CD1c-positive myeloid dendritic cell (primary cell): ENCODE measurements around the gene SQSTM1.

Experiments used
- DNase-seq: peaks from one replicate; pipeline ENCODE4 v3.0.0-alpha.2; 2016; ENCODE audit errors: extremely low spot score

The SQSTM1 gene

GRCh38 chr5:179794575-179794974 lies 26.1 kb upstream of the SQSTM1 start:
- no peak for DNase-seq

- DNase-seq: no peak
These were observed 25.4 kb upstream of the SQSTM1 start for GRCh38 chr5:179795049-179795862.

- peak; percentile 92 for DNase-seq
These were observed 24.6 kb upstream of the SQSTM1 start for GRCh38 chr5:179795863-179796833.

GRCh38 chr5:179796877-179797608 lies 23.7 kb upstream of the SQSTM1 start:
- no peak for DNase-seq

GRCh38 chr5:179797741-179798140 lies 23.0 kb upstream of the SQSTM1 start:
- no peak for DNase-seq

- no peak for DNase-seq
These were observed 22.4 kb upstream of the SQSTM1 start for GRCh38 chr5:179798144-179798770.

- DNase-seq: no peak
These were observed 21.7 kb upstream of the SQSTM1 start for GRCh38 chr5:179798771-179799643.

GRCh38 chr5:179799644-179799973 lies 21.1 kb upstream of the SQSTM1 start:
- DNase-seq: no peak

GRCh38 chr5:179800071-179800695 lies 20.5 kb upstream of the SQSTM1 start:
- DNase-seq: no peak

- no peak for DNase-seq
These were observed 20.0 kb upstream of the SQSTM1 start for GRCh38 chr5:179800696-179801201.

- peak; percentile 79 for DNase-seq
These were observed 19.1 kb upstream of the SQSTM1 start for GRCh38 chr5:179801304-179802206.

- DNase-seq: no peak
These were observed 18.4 kb upstream of the SQSTM1 start for GRCh38 chr5:179802207-179802883.

GRCh38 chr5:179802950-179803562 lies 17.6 kb upstream of the SQSTM1 start:
- DNase-seq: no peak

- peak; percentile 71 for DNase-seq
These were observed 16.8 kb upstream of the SQSTM1 start for GRCh38 chr5:179803651-179804554.

GRCh38 chr5:179804555-179804947 lies 16.2 kb upstream of the SQSTM1 start:
- DNase-seq: no peak

GRCh38 chr5:179805070-179805528 lies 15.6 kb upstream of the SQSTM1 start:
- DNase-seq: no peak
